Transverse colon (tissue), 4 donors: Measurements from ENCODE around the gene CNTNAP2.

Experiments
- CTCF ChIP-seq, 5 experiments: fragments of 200-600 bp in 3 of 5; fragments of 450-650 bp in 2 of 5; sonication (generic) in 3 of 5; IDR thresholded peaks; 1 replicate in 2 of 5; 2 replicates in 3 of 5; pipeline ENCODE4 v1.5.1; 2016 to 2017; ENCODE audit warnings: antibody characterized with exemption in 5 of 5, inconsistent platforms in 3 of 5, mild to moderate bottlenecking in 2 of 5, moderate library complexity in 1 of 5
- EP300 ChIP-seq: sonication (generic); formaldehyde crosslinking; IDR thresholded peaks from one replicate; pipeline ENCODE4 v1.6.1; 2017; ENCODE audit warnings: antibody characterized with exemption, low read depth
- POLR2A ChIP-seq: fragments of 450-650 bp; IDR thresholded peaks from one replicate; pipeline ENCODE4 v1.6.1; 2016; ENCODE audit warnings: antibody characterized with exemption, mild to moderate bottlenecking, moderate library complexity
- POLR2AphosphoS5 ChIP-seq, 3 donors: sonication (generic); formaldehyde crosslinking; IDR thresholded peaks; one replicate each; pipeline ENCODE4 v1.6.1; 2016; ENCODE audit warnings: antibody characterized with exemption in 3 of 3

- TF ChIP-seq CTCF (IDR thresholded peaks at IDR 0.05) (no peak), POLR2AphosphoS5 (IDR thresholded peaks at IDR 0.05) (no peak), POLR2A (no peak), EP300 (no peak)
Measured at GRCh38 chr7:146661435-146661834, 544.8 kb downstream of the CNTNAP2 start.
